ENCODE results near the gene TCAIM.

The TCAIM gene

DNA sequence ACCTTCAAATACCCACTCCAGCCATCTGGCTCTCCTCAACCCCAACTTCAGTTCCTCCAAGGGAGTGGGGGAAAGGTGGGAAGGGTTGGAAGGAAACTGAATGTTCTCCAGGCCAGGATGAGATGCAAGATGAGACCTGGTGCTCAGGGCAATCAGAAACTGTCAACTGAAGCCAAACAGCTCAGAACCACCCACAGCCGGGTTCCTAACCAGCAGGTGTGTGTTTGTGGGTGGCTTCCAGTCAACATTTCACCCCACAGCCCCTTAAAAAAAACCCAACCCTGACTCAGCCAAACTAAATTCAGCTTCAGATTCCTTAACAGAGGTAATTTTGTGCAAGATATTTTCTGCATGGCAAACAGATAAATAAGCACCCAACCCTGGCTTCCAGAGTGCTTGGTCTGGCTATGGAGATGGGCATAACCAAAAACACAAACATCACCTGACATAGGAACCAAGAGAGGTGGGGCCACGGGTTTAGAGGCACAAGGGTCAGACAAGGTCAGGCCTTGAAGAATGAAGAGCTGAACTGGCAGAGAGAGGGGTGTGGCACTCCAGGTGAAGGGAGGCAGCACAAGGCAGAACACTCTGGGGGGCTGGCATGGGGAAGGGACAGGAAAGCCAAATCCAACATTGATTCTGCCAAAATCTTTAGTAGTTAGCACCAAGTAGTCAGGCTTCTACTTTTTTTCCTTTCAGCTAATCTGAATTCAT is 104.2 kb downstream of the TCAIM start:
- no peak for FAIRE-seq

DNA sequence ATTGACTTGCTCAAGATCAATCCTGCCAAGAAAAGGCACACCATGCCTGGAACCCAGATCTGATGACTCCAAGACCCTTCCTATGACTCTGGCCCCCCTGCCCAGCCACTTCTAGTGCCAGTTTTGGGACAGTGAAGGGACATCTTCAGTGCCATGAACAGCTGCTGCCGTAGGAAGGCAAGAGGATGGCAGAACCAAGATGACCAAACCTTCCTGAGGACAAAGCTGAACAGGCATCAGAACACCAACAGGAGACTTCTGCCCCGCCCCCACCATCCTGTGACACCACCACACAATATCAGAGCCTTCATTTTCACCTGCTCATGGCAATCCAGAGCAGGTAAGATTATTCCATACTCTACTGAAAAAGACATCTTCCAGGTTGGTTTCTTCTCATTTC is 105.9 kb downstream of the TCAIM start:
- no peak for FAIRE-seq

More for the DNA sequence above, 104.2 kb downstream of the TCAIM start:
- DNase-seq (ENCODE audit: insufficient read length, low spot score), result no peak

DNA sequence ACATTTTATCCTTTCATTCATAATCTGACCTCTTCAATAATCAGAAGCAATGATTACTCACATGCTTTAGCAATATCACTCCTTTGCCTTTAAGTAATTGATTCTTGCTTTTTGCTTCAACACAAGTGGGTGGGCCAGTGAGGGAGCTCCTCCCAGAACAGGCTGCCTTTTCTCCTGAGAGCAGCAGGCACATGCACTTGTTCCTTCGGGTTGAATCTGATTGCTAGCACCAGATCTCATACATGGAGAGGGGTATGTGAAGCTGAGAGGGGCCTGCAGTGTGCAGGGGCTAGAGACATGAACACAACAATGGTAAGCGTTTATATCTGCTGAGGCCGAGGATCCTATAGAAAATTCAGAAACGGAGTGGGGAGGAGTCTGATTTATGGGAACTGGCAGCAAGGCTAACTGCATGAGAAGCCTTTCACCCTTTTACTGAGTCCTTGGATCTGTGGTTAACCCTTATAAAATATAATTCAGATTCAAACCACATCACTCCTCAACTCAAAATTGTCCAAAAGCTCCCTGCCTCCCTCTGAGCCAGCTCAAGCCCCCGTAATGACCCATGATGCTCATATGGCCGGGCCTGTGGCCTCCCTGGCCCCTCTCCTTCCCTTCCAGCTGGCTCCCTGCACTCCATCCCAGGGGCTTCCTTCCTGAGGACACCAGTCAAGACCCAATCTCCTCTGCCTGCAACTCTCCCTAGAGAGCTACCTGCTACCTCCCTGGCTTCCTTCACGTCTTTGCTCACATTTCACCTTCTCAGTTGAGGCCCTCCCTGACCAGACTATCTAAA is 106.5 kb downstream of the TCAIM start:
- DNase-seq (ENCODE audit: insufficient read length, low spot score) (no peak), FAIRE-seq (no peak)

More for the DNA sequence above, 105.9 kb downstream of the TCAIM start:
- DNase-seq (ENCODE audit: insufficient read length, low spot score), result no peak

DNA sequence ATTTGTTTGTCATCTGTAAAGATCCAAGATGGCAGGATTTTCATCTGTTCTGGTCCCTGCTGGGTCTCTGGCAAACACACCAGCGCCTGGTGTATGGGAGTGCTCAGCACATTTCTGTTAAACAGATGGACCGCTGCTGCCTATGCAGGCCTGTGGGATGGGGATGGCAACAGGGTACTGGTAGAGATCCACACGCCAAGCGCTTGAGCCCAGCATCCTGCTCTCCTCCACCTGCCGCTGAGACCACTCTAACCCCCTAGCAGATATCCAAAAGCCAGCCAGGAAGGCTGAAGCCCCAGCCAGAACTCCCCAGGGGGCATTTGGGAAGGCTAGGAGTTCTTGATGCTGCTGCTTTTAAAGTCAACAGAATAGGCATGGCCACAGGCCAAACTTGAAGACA is 107.2 kb downstream of the TCAIM start:
- FAIRE-seq (no peak), DNase-seq (ENCODE audit: insufficient read length, low spot score) (no peak)

DNA sequence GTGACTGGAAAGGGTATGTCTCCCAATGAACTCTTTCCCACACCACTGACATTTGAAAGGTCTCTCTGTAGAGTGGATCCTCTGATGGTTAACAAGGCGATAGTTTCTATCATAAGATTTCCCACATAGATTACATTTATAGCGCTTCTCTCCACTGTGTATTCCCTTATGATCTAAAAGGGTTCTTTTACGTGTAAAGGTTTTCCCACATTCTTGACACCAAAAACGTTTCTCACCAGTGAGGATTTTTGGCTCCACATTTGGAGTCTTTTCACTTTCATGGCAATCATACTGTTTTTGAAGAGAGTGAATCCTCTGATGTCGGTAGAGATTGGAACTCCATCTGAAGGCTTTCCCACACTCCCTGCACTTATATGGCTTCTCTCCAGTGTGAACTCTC is 108.4 kb downstream of the TCAIM start:
- FAIRE-seq, result no peak
- DNase-seq (ENCODE audit: insufficient read length, low spot score), result no peak

DNA sequence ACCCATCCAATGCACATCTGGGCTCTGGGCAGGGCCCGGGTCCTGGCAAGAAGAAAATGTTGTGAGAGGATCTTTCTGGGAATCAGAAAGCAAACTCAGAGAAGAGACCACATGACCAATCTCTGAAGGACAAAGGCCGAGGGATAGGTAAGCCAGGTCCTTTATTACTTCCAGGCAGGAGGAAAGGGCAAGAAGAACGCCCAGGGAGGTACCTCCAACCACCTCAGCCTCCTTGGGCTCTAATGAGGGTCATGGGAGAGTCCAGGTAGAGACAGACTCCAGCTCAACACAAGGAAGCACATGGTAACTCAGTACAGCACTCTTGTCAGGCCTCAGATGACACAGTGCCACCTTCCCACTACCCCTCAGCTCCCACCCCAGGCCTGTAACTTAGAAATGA is 112.9 kb downstream of the TCAIM start:
- DNase-seq (ENCODE audit: insufficient read length, low spot score) (no peak), FAIRE-seq (no peak)

DNA sequence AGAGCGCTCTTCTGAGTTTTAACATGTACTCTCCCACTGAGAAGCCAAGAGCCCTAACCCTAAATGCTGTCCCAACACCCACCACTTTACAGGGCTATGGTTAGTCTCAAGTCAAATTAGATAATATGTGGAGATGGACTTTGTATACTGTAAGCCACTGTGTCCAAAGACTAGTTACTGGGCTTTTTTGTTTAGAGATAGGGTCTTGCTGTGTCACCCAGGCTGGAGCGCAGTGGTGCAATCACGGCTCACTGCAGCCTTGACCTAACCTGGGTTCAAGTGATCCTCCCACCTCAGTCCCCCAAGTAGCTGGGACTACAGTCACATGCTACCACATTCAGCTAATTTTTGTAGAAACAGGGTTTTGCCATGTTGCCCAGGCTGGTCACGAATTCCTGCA is 115.7 kb downstream of the TCAIM start:
- DNase-seq (ENCODE audit: insufficient read length, low spot score) (no peak), FAIRE-seq (no peak)

DNA sequence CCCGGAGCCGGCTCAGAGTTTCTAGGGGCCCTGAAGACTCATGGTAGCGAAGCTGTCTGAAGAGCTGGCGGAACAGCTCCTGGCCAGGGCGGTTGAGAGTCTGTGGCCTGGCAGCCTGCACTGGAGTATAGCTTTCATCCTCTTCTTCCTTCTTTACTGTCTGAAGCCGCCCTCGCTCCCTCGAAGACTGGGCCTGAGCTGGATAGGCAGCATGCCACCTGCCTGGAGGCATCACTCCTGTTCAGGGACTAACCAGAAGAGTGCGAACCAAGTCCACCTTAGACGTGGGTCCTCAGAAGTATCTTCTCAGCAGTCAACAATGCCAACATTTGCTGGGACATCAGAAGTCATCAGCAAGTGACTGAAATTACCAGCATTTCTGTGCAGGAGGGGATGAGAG is 116.8 kb downstream of the TCAIM start:
- DNase-seq (ENCODE audit: insufficient read length, low spot score) (no peak), FAIRE-seq (no peak)
